Transverse colon (tissue), 4 donors: Measurements from ENCODE around the gene FRMD6.

Experiments
- CTCF ChIP-seq, 5 experiments: fragments of 200-600 bp in 3 of 5; fragments of 450-650 bp in 2 of 5; sonication (generic) in 3 of 5; IDR thresholded peaks; 1 replicate in 2 of 5; 2 replicates in 3 of 5; pipeline ENCODE4 v1.5.1; 2016 to 2017; ENCODE audit warnings: antibody characterized with exemption in 5 of 5, inconsistent platforms in 3 of 5, mild to moderate bottlenecking in 2 of 5, moderate library complexity in 1 of 5
- POLR2A ChIP-seq: fragments of 450-650 bp; IDR thresholded peaks from one replicate; pipeline ENCODE4 v1.6.1; 2016; ENCODE audit warnings: antibody characterized with exemption, mild to moderate bottlenecking, moderate library complexity
- POLR2AphosphoS5 ChIP-seq, 3 donors: sonication (generic); formaldehyde crosslinking; IDR thresholded peaks; one replicate each; pipeline ENCODE4 v1.6.1; 2016; ENCODE audit warnings: antibody characterized with exemption in 3 of 3

GRCh38 chr14:51676549-51676948 lies 24.8 kb downstream of the FRMD6 start:
- TF ChIP-seq POLR2A, result no peak
- no peak for TF ChIP-seq CTCF (IDR thresholded peaks at IDR 0.05)
- TF ChIP-seq POLR2AphosphoS5 (IDR thresholded peaks at IDR 0.05), result no peak
